Measurements from ENCODE around the gene SCARB1.
A peak's percentile ranks its signal among the peaks of the same experiment; 100 is the strongest.

SCARB1 gene

GRCh38 chr12:124760560-124760959 is 103.1 kb downstream of the SCARB1 start:
- peak overlapping the region; percentile 83; the same call in 1 of the 2 replicates for H3K27ac ChIP-seq
- no peaks in the 10 kb centered on the region for H3K27me3 ChIP-seq (ENCODE audit: insufficient read depth, low read depth, severe bottlenecking)
- H3K9me3 ChIP-seq (ENCODE audit: severe bottlenecking), result peaks cover 35% of the 10 kb centered on the region
- no peak for DNase-seq
- no peak overlapping the region for H3K4me3 ChIP-seq (ENCODE audit: low read depth, low read length)
- H3K36me3 ChIP-seq, result no peaks in the 10 kb centered on the region; the same call in 1 of the 2 replicates
- no peak for TF ChIP-seq CTCF (IDR thresholded peaks at IDR 0.05; ENCODE audit: low read depth, low read length)

GRCh38 chr12:124759841-124760503 is 103.7 kb downstream of the SCARB1 start:
- no peaks in the 10 kb centered on the region; the same call in 1 of the 2 replicates for H3K36me3 ChIP-seq
- H3K4me3 ChIP-seq (ENCODE audit: low read depth, low read length), result no peak overlapping the region
- no peaks in the 10 kb centered on the region for H3K27me3 ChIP-seq (ENCODE audit: insufficient read depth, low read depth, severe bottlenecking)
- no peak for TF ChIP-seq CTCF (IDR thresholded peaks at IDR 0.05; ENCODE audit: low read depth, low read length)
- no peak for DNase-seq
- H3K9me3 ChIP-seq (ENCODE audit: severe bottlenecking), result peaks cover 34% of the 10 kb centered on the region
- peak overlapping the region; percentile 83 for H3K27ac ChIP-seq

GRCh38 chr12:124758266-124759220 is 105.1 kb downstream of the SCARB1 start:
- peaks cover 26% of the 10 kb centered on the region for H3K9me3 ChIP-seq (ENCODE audit: severe bottlenecking)
- no peaks in the 10 kb centered on the region; the same call in 1 of the 2 replicates for H3K36me3 ChIP-seq
- peak overlapping the region; percentile 24 for H3K4me3 ChIP-seq (ENCODE audit: low read depth, low read length)
- no peaks in the 10 kb centered on the region for H3K27me3 ChIP-seq (ENCODE audit: insufficient read depth, low read depth, severe bottlenecking)
- H3K27ac ChIP-seq, result peak overlapping the region; percentile 83
- peak; percentile 73 for DNase-seq
- 0 out of 2 replicates have a peak, but pooled peaks have one; percentile 15 for TF ChIP-seq CTCF (IDR thresholded peaks at IDR 0.05; ENCODE audit: low read depth, low read length)

- no peak for DNase-seq
- Histone ChIP-seq H3K36me3 (no peaks in the 10 kb centered on the region; the same call in 1 of the 2 replicates), H3K27me3 (ENCODE audit: insufficient read depth, low read depth, severe bottlenecking) (no peaks in the 10 kb centered on the region), H3K9me3 (ENCODE audit: severe bottlenecking) (peaks cover 30% of the 10 kb centered on the region), H3K4me3 (ENCODE audit: low read depth, low read length) (no peak overlapping the region), H3K27ac (peak overlapping the region; percentile 83)
- TF ChIP-seq CTCF (IDR thresholded peaks at IDR 0.05; ENCODE audit: low read depth, low read length), result no peak
Observed at GRCh38 chr12:124757329-124757728, 106.3 kb downstream of the SCARB1 start.

- DNase-seq, result no peak
- Histone ChIP-seq H3K36me3 (no peaks in the 10 kb centered on the region; the same call in 1 of the 2 replicates), H3K27ac (peak overlapping the region; percentile 83; the same call in 1 of the 2 replicates), H3K27me3 (ENCODE audit: insufficient read depth, low read depth, severe bottlenecking) (no peaks in the 10 kb centered on the region), H3K4me3 (ENCODE audit: low read depth, low read length) (no peak overlapping the region), H3K9me3 (ENCODE audit: severe bottlenecking) (peaks cover 27% of the 10 kb centered on the region)
- no peak for TF ChIP-seq CTCF (IDR thresholded peaks at IDR 0.05; ENCODE audit: low read depth, low read length)
Observed at GRCh38 chr12:124756760-124757159, 106.9 kb downstream of the SCARB1 start.

Data from WERI-Rb-1 (cell line).